CD4-positive, alpha-beta T cell (primary cell): ENCODE data around the gene OPALIN. TPM values are rescaled to one million over a fixed set of nuclear protein-coding genes. Genes with fewer than 3 reads are reported as not detected.
A peak's percentile ranks its signal among the peaks of the same experiment; 100 is the strongest.

ENCODE experiments used
- ATAC-seq: fragments of 200-7000 bp; cut with Tn5 transposase; one replicate; pipeline ENCODE4 v1.10.0; 2022; ENCODE audit warnings: mild to moderate bottlenecking; ENCODE audit not compliant: poor library complexity
- CTCF ChIA-PET: fragments of 350-600 bp; sonication (Branson Sonifier 250); formaldehyde crosslinking; loops from one replicate; lab custom pipeline; 2021; ENCODE audit warnings: antibody characterized with exemption, inconsistent platforms; lab: Charles Lee
- POLR2A ChIA-PET: fragments of 350-600 bp; sonication (Branson Sonifier 250); formaldehyde crosslinking; loops from one replicate; lab custom pipeline; 2021; ENCODE audit warnings: antibody characterized with exemption, inconsistent platforms; lab: Charles Lee
- DNase-seq, 14 experiments: peaks; one replicate each; pipeline ENCODE4 v3.0.0-alpha.2; 2013 to 2020; ENCODE audit warnings: mixed read lengths in 2 of 14
- H3K27ac ChIP-seq, 2 donors: one replicate each; pipeline versions ENCODE4 v1.5.1 to v1.7.0; 2013; ENCODE audit warnings: low read length in 2 of 2, low read depth in 1 of 2, mild to moderate bottlenecking in 1 of 2
- H3K27me3 ChIP-seq, 2 experiments: 1 replicate in 1 of 2; 2 replicates in 1 of 2; pipeline versions ENCODE4 v1.6.1 to v1.7.0; 2013; ENCODE audit warnings: low read length in 2 of 2, control low read depth in 1 of 2, mild to moderate bottlenecking in 1 of 2, moderate library complexity in 1 of 2; ENCODE audit not compliant: insufficient read depth in 2 of 2, control insufficient read depth in 1 of 2
- H3K36me3 ChIP-seq: one replicate; pipeline ENCODE4 v1.6.1; 2013; ENCODE audit warnings: low read length, control low read depth; ENCODE audit not compliant: insufficient read depth
- H3K4me1 ChIP-seq: one replicate; pipeline ENCODE4 v1.6.1; 2013; ENCODE audit warnings: low read length, control low read depth; ENCODE audit not compliant: insufficient read depth
- H3K4me3 ChIP-seq: one replicate; pipeline ENCODE4 v1.5.1; 2013; ENCODE audit warnings: mild to moderate bottlenecking, low read length, moderate library complexity
- H3K9me3 ChIP-seq, 2 experiments: 1 replicate in 1 of 2; 2 replicates in 1 of 2; pipeline versions ENCODE4 v1.6.1 to v1.7.0; 2013; ENCODE audit warnings: low read length in 2 of 2, mild to moderate bottlenecking in 2 of 2, control low read depth in 1 of 2, moderate library complexity in 1 of 2; ENCODE audit not compliant: control insufficient read depth in 1 of 2, insufficient read depth in 1 of 2
- H3K27ac Mint-ChIP-seq: one replicate; pipeline ENCODE4 v1.8.0; 2020; ENCODE audit warnings: mixed read lengths
- H3K27me3 Mint-ChIP-seq: one replicate; pipeline ENCODE4 v1.8.0; 2021; ENCODE audit warnings: mixed read lengths
- H3K36me3 Mint-ChIP-seq: one replicate; pipeline ENCODE4 v1.8.0; 2021; ENCODE audit warnings: low read depth, mixed read lengths
- H3K4me1 Mint-ChIP-seq: one replicate; pipeline ENCODE4 v1.8.0; 2021; ENCODE audit warnings: low read depth, mixed read lengths
- H3K4me3 Mint-ChIP-seq: one replicate; pipeline ENCODE4 v1.8.0; 2020; ENCODE audit warnings: mild to moderate bottlenecking, mixed read lengths
- H3K9me3 Mint-ChIP-seq: one replicate; pipeline ENCODE4 v1.8.0; 2020; ENCODE audit warnings: mixed read lengths
- CTCF ChIP-seq: fragments of 200-600 bp; IDR thresholded peaks from one replicate; pipeline ENCODE4 v1.8.0; 2022; ENCODE audit warnings: antibody characterized with exemption, mild to moderate bottlenecking
- intact Hi-C, 2 experiments: fragments of 100-400 bp; cut with DNase I in 1 of 2; cut with micrococcal nuclease in 1 of 2; formaldehyde crosslinking; loops; one replicate each; pipeline versions ENCODE4 v1.15.1 to v1.9.0; 2023 to 2025; cut with DNase I, micrococcal nuclease
- total RNA-seq, 174 experiments: library from RNA in 2 of 174; stranded (reverse) in 2 of 174; gene quantifications; one replicate each; pipeline ENCODE4 v1.2.3 and lab custom pipeline; 2021 to 2026

OPALIN gene
- total RNA-seq, 2 experiments from 2014 or later, result not detected

- no peak overlapping the region for H3K27ac ChIP-seq
- ChIA-PET POLR2A (no interaction called here), CTCF (interaction anchor here (2.4 kb wide), 1 partner anchor 37 kb away, joined by 5 read pairs; no protein-coding TSS in a partner anchor)
- Mint-ChIP-seq H3K4me3 (no peak overlapping the region), H3K9me3 (no peaks in the 10 kb centered on the region), H3K4me1 (peaks cover 35% of the 10 kb centered on the region), H3K27me3 (peaks cover 18% of the 10 kb centered on the region), H3K27ac (no peak overlapping the region), H3K36me3 (no peaks in the 10 kb centered on the region)
- H3K4me1 ChIP-seq, result peaks cover 10% of the 10 kb centered on the region
- H3K27me3 ChIP-seq, result peaks cover 0 to 8% of the 10 kb centered on the region in 2 experiments
- ATAC-seq (peak; percentile 70), DNase-seq (peak in 3 of 14 experiments; percentile 29 to 48 (median 44))
- H3K9me3 ChIP-seq, result no peaks in the 10 kb centered on the region
- intact Hi-C loops, result no loop called here
- no peak overlapping the region for H3K4me3 ChIP-seq
- no peak for TF ChIP-seq CTCF
- no peaks in the 10 kb centered on the region for H3K36me3 ChIP-seq
Observed at GRCh38 chr10:96333101-96333500, 25.7 kb downstream of the OPALIN start.

GRCh38 chr10:96327462-96327861, 31.3 kb downstream of the OPALIN start:
- Histone ChIP-seq H3K4me1 (peaks cover 3% of the 10 kb centered on the region), H3K27ac (no peak overlapping the region), H3K27me3 (no peaks in the 10 kb centered on the region), H3K36me3 (no peaks in the 10 kb centered on the region), H3K4me3 (no peak overlapping the region), H3K9me3 (no peaks in the 10 kb centered on the region)
- ATAC-seq (no peak), DNase-seq (no peak)
- Mint-ChIP-seq H3K36me3 (no peaks in the 10 kb centered on the region), H3K27me3 (peaks cover 4% of the 10 kb centered on the region), H3K4me3 (no peak overlapping the region), H3K4me1 (peaks cover 8% of the 10 kb centered on the region), H3K27ac (no peak overlapping the region), H3K9me3 (no peaks in the 10 kb centered on the region)
- ChIA-PET POLR2A (no interaction called here), CTCF (no interaction called here)
- intact Hi-C loops, result no loop called here
- TF ChIP-seq CTCF, result no peak

GRCh38 chr10:96325719-96326373, 33.0 kb downstream of the OPALIN start:
- H3K4me1 Mint-ChIP-seq, result peaks cover 4% of the 10 kb centered on the region
- DNase-seq (no peak), ATAC-seq (no peak)
- POLR2A ChIA-PET, result no interaction called here
- H3K9me3 Mint-ChIP-seq, result no peaks in the 10 kb centered on the region
- intact Hi-C loops, result no loop called here
- H3K36me3 Mint-ChIP-seq, result no peaks in the 10 kb centered on the region
- H3K27me3 ChIP-seq, result peaks cover 0 to 3% of the 10 kb centered on the region in 2 experiments
- no peak overlapping the region for H3K27ac ChIP-seq
- CTCF ChIA-PET, result no interaction called here
- H3K4me3 Mint-ChIP-seq, result no peak overlapping the region
- no peak overlapping the region for H3K27ac Mint-ChIP-seq
- peaks cover 14% of the 10 kb centered on the region for H3K27me3 Mint-ChIP-seq
- no peaks in the 10 kb centered on the region for H3K4me1 ChIP-seq
- no peaks in the 10 kb centered on the region for H3K9me3 ChIP-seq
- TF ChIP-seq CTCF, result no peak
- H3K4me3 ChIP-seq, result no peak overlapping the region
- no peaks in the 10 kb centered on the region for H3K36me3 ChIP-seq
